Transverse colon (tissue), 4 donors: ENCODE results near the gene CDON. TPM values are rescaled to one million over a fixed set of nuclear protein-coding genes. Genes with fewer than 3 reads are reported as not detected.

Source experiments
- DNase-seq: peaks from one replicate; pipeline ENCODE4 v3.0.0-alpha.2; 2019
- H3K27ac ChIP-seq, 4 donors: fragments of 200-600 bp; sonication (generic); 2 replicates each; pipeline ENCODE4 v1.5.1; 2016 to 2018; ENCODE audit warnings: inconsistent platforms in 4 of 4
- H3K27me3 ChIP-seq: fragments of 200-600 bp; sonication (generic); 2 replicates; pipeline ENCODE4 v1.5.1; 2017; ENCODE audit warnings: inconsistent platforms
- H3K36me3 ChIP-seq, 4 donors: fragments of 200-600 bp; sonication (generic); 2 replicates each; pipeline ENCODE4 v1.5.1; 2017 to 2019; ENCODE audit warnings: inconsistent platforms in 4 of 4
- H3K4me1 ChIP-seq, 4 donors: fragments of 200-600 bp; sonication (generic); 2 replicates each; pipeline ENCODE4 v1.5.1; 2017 to 2020; ENCODE audit warnings: inconsistent platforms in 4 of 4
- H3K4me3 ChIP-seq, 4 donors: fragments of 200-600 bp; sonication (generic); 1 replicate in 1 of 4; 2 replicates in 3 of 4; pipeline versions ENCODE4 v1.5.1 to v1.6.1; 2017 to 2019; ENCODE audit warnings: inconsistent platforms in 4 of 4
- H3K9me3 ChIP-seq, 2 donors: fragments of 200-600 bp; sonication (generic); 2 replicates each; pipeline ENCODE4 v1.5.1; 2017 to 2019; ENCODE audit warnings: inconsistent platforms in 2 of 2
- EP300 ChIP-seq: sonication (generic); formaldehyde crosslinking; IDR thresholded peaks from one replicate; pipeline ENCODE4 v1.6.1; 2017; ENCODE audit warnings: antibody characterized with exemption, low read depth
- POLR2A ChIP-seq: fragments of 450-650 bp; IDR thresholded peaks from one replicate; pipeline ENCODE4 v1.6.1; 2016; ENCODE audit warnings: antibody characterized with exemption, mild to moderate bottlenecking, moderate library complexity
- POLR2AphosphoS5 ChIP-seq, 3 donors: sonication (generic); formaldehyde crosslinking; IDR thresholded peaks; one replicate each; pipeline ENCODE4 v1.6.1; 2016; ENCODE audit warnings: antibody characterized with exemption in 3 of 3
- WGBS, 2 donors: methylation state at CpG; one replicate each; pipeline ENCODE4 v1.1.5; 2018; ENCODE audit warnings: low coverage in 1 of 2; 5-methylcytosine and 5-hydroxymethylcytosine counted together
- in situ Hi-C, 4 donors: fragments of 200-750 bp; cut with MboI; loops; one replicate each; pipeline versions ENCODE4 v1.15.0 to v1.15.1; 2017; ENCODE audit warnings: low sequenced_read_pairs in 3 of 4, low pct_ligation_motif_present in 1 of 4, low pct_unique_long_range_greater_than_20kb in 1 of 4
- intact Hi-C: fragments of 100-400 bp; cut with DNase I; formaldehyde crosslinking; loops from one replicate; pipeline ENCODE4 v1.15.1; 2023; ENCODE audit warnings: low total_unique reads
- total RNA-seq, 4 donors: library from RNA; depleted of rRNA; stranded (reverse); fragments of >200 nt; gene quantifications; one replicate each; pipeline ENCODE4 v1.1.0, GENCODE V29; 2016
- TF ChIP-seq, protein P1 (sequence below), 5 experiments: fragments of 200-600 bp in 3 of 5; fragments of 450-650 bp in 2 of 5; sonication (generic) in 3 of 5; IDR thresholded peaks; 1 replicate in 2 of 5; 2 replicates in 3 of 5; pipeline ENCODE4 v1.5.1; 2016 to 2017; ENCODE audit warnings: antibody characterized with exemption in 5 of 5, inconsistent platforms in 3 of 5, mild to moderate bottlenecking in 2 of 5, moderate library complexity in 1 of 5

The CDON gene
- total RNA-seq, 4 donors from 2014 or later, result 7.6 to 31.0 (median 9.9) TPM

DNA sequence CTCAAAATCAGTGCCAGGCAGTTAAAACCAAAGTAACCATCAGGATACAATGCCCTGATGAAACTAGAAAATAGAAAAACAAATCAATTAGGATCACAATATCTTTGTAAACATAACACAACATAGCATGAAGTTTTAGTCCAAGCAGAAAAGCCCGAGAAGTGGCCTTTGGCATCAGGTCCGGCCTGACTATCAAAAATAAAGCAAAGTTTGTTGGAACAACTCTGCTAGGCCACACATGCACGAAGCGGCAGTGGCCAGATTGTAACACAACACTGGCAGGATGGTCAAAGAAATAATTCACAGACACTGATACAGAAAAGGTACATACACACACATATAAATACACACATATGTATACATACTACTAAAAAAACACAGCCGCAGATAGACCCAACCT is 26.9 kb downstream of the CDON start:
- Histone ChIP-seq H3K36me3 (no peaks in the 10 kb centered on the region), H3K9me3 (no peaks in the 10 kb centered on the region), H3K4me3 (no peak overlapping the region), H3K4me1 (peaks cover 0 to 10% (median 8%) of the 10 kb centered on the region in 4 donors), H3K27ac (no peak overlapping the region), H3K27me3 (peaks cover 6% of the 10 kb centered on the region)
- WGBS, 2 donors, result 91 to 93% methylated on average over 5 of the region's 5 CpGs
- intact Hi-C loops, result no loop called here
- TF ChIP-seq, protein P1, sequence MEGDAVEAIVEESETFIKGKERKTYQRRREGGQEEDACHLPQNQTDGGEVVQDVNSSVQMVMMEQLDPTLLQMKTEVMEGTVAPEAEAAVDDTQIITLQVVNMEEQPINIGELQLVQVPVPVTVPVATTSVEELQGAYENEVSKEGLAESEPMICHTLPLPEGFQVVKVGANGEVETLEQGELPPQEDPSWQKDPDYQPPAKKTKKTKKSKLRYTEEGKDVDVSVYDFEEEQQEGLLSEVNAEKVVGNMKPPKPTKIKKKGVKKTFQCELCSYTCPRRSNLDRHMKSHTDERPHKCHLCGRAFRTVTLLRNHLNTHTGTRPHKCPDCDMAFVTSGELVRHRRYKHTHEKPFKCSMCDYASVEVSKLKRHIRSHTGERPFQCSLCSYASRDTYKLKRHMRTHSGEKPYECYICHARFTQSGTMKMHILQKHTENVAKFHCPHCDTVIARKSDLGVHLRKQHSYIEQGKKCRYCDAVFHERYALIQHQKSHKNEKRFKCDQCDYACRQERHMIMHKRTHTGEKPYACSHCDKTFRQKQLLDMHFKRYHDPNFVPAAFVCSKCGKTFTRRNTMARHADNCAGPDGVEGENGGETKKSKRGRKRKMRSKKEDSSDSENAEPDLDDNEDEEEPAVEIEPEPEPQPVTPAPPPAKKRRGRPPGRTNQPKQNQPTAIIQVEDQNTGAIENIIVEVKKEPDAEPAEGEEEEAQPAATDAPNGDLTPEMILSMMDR (IDR thresholded peaks at IDR 0.05), result no peak
- TF ChIP-seq EP300, result no peak
- TF ChIP-seq POLR2AphosphoS5 (IDR thresholded peaks at IDR 0.05), result no peak
- no peak for TF ChIP-seq POLR2A
- DNase-seq, result no peak
- in situ Hi-C loops, result no loop called here

DNA sequence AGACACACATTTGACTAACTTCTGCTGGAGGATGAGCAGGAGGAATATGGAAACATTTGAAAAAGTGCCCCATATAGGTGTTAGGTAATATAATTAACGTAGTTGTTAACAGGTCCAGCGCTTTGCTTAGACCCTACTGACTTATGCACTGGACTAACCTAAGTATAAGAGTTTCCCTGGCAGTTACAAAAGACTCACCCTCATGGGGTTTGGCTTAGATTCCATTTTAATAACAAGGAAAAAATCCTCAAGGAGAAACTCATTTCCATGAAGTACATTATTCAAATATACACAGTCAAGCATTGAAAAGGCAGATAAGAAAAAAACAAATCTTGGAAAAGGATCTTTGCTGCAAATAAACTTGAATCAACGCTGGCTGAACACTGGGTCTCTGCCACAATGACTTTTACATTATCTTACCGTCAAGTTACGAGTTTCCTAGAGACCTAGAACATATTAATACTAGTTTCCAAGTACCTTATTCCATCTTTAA is 27.7 kb downstream of the CDON start:
- DNase-seq, result no peak
- TF ChIP-seq EP300, result no peak
- TF ChIP-seq, protein P1 (IDR thresholded peaks at IDR 0.05), result no peak
- no peak for TF ChIP-seq POLR2AphosphoS5 (IDR thresholded peaks at IDR 0.05)
- TF ChIP-seq POLR2A, result no peak
- H3K9me3 ChIP-seq, result no peaks in the 10 kb centered on the region
- WGBS, 2 donors, result 69 to 73% methylated on average over 5 of the region's 5 CpGs
- intact Hi-C loops (no loop called here), in situ Hi-C loops (no loop called here)
- peaks cover 0 to 13% (median 9%) of the 10 kb centered on the region in 4 donors for H3K4me1 ChIP-seq
- no peak overlapping the region for H3K27ac ChIP-seq
- H3K4me3 ChIP-seq, result no peak overlapping the region
- no peaks in the 10 kb centered on the region for H3K36me3 ChIP-seq
- H3K27me3 ChIP-seq, result peaks cover 6% of the 10 kb centered on the region

DNA sequence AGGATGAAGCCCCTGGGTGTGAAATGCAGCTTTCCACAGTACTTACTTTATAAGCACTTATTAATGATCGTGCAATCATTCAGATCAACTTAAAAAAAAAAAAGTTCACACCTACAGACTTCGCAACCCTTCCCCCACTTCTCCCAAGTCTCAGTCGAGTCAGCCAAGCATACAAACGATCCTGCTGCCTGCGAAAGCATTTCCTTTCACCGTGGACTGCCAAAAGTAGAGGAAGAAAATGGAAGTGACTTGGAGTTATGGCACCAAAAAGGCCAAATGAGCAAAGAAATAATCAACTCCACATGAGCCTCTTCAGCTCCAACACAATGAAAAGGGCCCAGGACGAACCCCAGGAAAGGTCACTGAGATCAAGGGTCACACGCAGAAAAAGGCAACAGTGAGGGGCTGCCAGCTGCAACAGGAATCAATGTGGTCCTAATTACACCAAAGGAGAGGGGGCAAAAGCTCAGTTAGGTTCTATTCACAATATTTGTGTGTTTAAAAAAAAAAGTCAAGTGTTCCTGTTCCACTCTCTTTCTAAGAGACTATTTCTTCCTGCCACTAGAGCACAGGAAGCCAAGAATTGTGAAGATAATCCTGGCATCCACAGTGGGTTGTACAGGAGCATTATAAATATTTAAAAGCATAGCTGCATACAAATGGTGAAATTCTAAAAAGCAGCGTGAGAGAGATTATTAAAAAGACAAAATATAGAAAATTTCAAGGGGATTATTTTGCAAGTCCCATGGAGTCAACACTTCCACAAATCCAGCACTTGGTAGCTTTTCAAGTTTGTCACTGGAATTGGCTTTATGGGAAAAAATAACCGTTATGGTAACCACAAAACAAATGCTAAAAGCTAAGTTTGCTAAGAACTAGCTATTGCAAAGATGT is 28.4 kb downstream of the CDON start:
- intact Hi-C loops, result no loop called here
- Histone ChIP-seq H3K9me3 (no peaks in the 10 kb centered on the region), H3K4me1 (peaks cover 0 to 19% (median 12%) of the 10 kb centered on the region in 4 donors), H3K36me3 (no peaks in the 10 kb centered on the region), H3K4me3 (no peak overlapping the region), H3K27me3 (peaks cover 6% of the 10 kb centered on the region), H3K27ac (peak overlapping the region in 2 of 4 donors; percentile 4 to 30)
- 56 to 63% methylated on average over 6 to 10 of the region's 10 CpGs for WGBS, 2 donors
- TF ChIP-seq POLR2A, result no peak
- no peak for TF ChIP-seq POLR2AphosphoS5 (IDR thresholded peaks at IDR 0.05)
- TF ChIP-seq EP300, result no peak
- TF ChIP-seq, protein P1 (IDR thresholded peaks at IDR 0.05), result no peak
- in situ Hi-C loops, result no loop called here
- DNase-seq, result no peak

DNA sequence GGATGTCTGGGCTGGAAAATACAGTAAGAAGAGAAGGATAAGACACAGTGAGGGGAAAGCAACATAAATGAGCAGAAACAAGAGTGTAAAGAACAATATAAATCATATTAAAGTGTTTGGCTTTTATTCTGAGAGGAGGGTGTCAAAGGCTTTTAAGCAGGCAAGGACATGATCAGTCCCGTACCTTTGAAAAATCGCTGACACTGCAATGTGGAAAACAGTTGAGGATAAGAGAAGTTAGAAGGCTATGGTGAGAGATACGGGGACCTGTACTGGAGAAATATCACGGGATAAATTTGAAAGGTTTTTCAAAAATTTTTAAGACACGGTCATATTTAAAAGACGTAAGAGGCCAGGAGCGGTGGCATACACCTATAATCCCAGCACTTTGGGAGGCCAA is 30.3 kb downstream of the CDON start:
- WGBS, 2 donors, result 92 to 94% methylated on average over 7 of the region's 7 CpGs
- TF ChIP-seq, protein P1 (IDR thresholded peaks at IDR 0.05), result no peak
- no peak for TF ChIP-seq POLR2A
- no peak for TF ChIP-seq EP300
- no peak for TF ChIP-seq POLR2AphosphoS5 (IDR thresholded peaks at IDR 0.05)
- H3K27ac ChIP-seq, result no peak overlapping the region
- H3K27me3 ChIP-seq, result peaks cover 8% of the 10 kb centered on the region
- no peaks in the 10 kb centered on the region for H3K36me3 ChIP-seq
- no peaks in the 10 kb centered on the region for H3K9me3 ChIP-seq
- H3K4me1 ChIP-seq, result peaks cover 0 to 19% (median 12%) of the 10 kb centered on the region in 4 donors
- in situ Hi-C loops (no loop called here), intact Hi-C loops (no loop called here)
- no peak for DNase-seq
- no peak overlapping the region for H3K4me3 ChIP-seq
